Upper lobe of left lung (tissue), 6 donors: Measurements from ENCODE around the gene IBA57. TPM values are rescaled to one million over a fixed set of nuclear protein-coding genes. Genes with fewer than 3 reads are reported as not detected.

Source experiments
- ATAC-seq, 2 donors: fragments of 200-7000 bp; cut with Tn5 transposase; one replicate each; pipeline ENCODE4 v1.9.1; 2022; ENCODE audit warnings: mild to moderate bottlenecking in 2 of 2, moderate library complexity in 2 of 2; ENCODE audit not compliant: low FRiP score in 2 of 2
- DNase-seq, 2 donors: peaks; one replicate each; pipeline ENCODE4 v3.0.0-alpha.2; 2019 to 2020
- H3K27ac ChIP-seq, 4 donors: fragments of 200-600 bp; sonication (generic); one replicate each; pipeline ENCODE4 v1.5.1; 2016 to 2019
- H3K27me3 ChIP-seq, 4 donors: fragments of 200-600 bp; sonication (generic); one replicate each; pipeline ENCODE4 v1.5.1; 2017 to 2019
- H3K36me3 ChIP-seq, 4 donors: fragments of 200-600 bp; sonication (generic); one replicate each; pipeline ENCODE4 v1.5.1; 2016 to 2019
- H3K4me1 ChIP-seq, 4 donors: fragments of 200-600 bp; sonication (generic); one replicate each; pipeline ENCODE4 v1.5.1; 2018 to 2019
- H3K4me3 ChIP-seq, 4 donors: fragments of 200-600 bp; sonication (generic); one replicate each; pipeline ENCODE4 v1.5.1; 2017 to 2019; ENCODE audit warnings: mild to moderate bottlenecking in 2 of 4, moderate library complexity in 1 of 4
- H3K9me3 ChIP-seq, 4 donors: fragments of 200-600 bp; sonication (generic); one replicate each; pipeline ENCODE4 v1.5.1; 2018 to 2019
- EP300 ChIP-seq, 4 donors: sonication (generic); formaldehyde crosslinking; IDR thresholded peaks; one replicate each; pipeline ENCODE4 v1.5.1; 2017; ENCODE audit warnings: antibody characterized with exemption in 4 of 4, control low read depth in 2 of 4
- POLR2A ChIP-seq, 4 donors: fragments of 450-650 bp; IDR thresholded peaks; one replicate each; pipeline ENCODE4 v1.5.1; 2016 to 2017; ENCODE audit warnings: antibody characterized with exemption in 4 of 4, mild to moderate bottlenecking in 2 of 4
- POLR2AphosphoS5 ChIP-seq, 2 donors: sonication (generic); formaldehyde crosslinking; IDR thresholded peaks; one replicate each; pipeline ENCODE4 v1.5.1; 2017; ENCODE audit warnings: antibody characterized with exemption in 2 of 2
- WGBS, 2 donors: methylation state at CpG; one replicate each; pipeline ENCODE4 v1.1.5; 2017 to 2018; 5-methylcytosine and 5-hydroxymethylcytosine counted together
- total RNA-seq, 6 donors: library from RNA; depleted of rRNA in 4 of 6; stranded (reverse); fragments of >200 nt in 4 of 6; gene quantifications; one replicate each; pipeline versions ENCODE4 v1.1.0 to v1.2.1, GENCODE V29; 2016 to 2021
- TF ChIP-seq, protein P1 (sequence below), 6 experiments: fragments of 450-650 bp in 4 of 6; fragments of 200-600 bp in 2 of 6; sonication (generic) in 2 of 6; IDR thresholded peaks; one replicate each; pipeline ENCODE4 v1.5.1; 2016 to 2019; ENCODE audit warnings: antibody characterized with exemption in 6 of 6
- donor health status: DM: no; HTN: no; CAD: no; lungs with moderate emphysema.
- donor health status: DM: no; HTN: yes; CAD: no; lungs with severe emphysema.

IBA57 gene
- total RNA-seq, 6 donors from 2014 or later = 6.1 to 19.3 (median 13.9) TPM

DNA sequence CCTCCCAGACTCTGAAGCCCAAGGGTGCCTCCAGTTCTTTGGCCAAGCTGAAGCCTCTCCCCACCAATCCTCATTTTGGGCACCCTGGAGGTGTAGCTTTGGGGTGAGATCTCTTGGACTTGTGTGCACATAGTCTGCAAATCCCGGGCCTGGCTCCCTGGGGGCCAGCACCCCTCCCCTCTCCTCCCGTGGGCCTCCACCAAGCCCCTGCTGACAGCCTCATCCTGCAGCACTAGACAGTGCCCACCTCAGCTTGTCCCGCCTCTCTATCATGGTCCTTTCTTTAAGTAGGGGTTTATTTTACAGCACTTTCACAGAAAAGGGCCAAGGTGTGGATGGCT lies 12.7 kb upstream of the IBA57 start:
- H3K4me1 ChIP-seq = peaks cover 42 to 59% (median 56%) of the 10 kb centered on the region in 4 donors
- DNase-seq (no peak), ATAC-seq (no peak)
- WGBS, 2 donors = 87 to 93% methylated on average over 3 of the region's 3 CpGs
- no peaks in the 10 kb centered on the region for H3K9me3 ChIP-seq
- H3K4me3 ChIP-seq = no peak overlapping the region
- TF ChIP-seq, protein P1, sequence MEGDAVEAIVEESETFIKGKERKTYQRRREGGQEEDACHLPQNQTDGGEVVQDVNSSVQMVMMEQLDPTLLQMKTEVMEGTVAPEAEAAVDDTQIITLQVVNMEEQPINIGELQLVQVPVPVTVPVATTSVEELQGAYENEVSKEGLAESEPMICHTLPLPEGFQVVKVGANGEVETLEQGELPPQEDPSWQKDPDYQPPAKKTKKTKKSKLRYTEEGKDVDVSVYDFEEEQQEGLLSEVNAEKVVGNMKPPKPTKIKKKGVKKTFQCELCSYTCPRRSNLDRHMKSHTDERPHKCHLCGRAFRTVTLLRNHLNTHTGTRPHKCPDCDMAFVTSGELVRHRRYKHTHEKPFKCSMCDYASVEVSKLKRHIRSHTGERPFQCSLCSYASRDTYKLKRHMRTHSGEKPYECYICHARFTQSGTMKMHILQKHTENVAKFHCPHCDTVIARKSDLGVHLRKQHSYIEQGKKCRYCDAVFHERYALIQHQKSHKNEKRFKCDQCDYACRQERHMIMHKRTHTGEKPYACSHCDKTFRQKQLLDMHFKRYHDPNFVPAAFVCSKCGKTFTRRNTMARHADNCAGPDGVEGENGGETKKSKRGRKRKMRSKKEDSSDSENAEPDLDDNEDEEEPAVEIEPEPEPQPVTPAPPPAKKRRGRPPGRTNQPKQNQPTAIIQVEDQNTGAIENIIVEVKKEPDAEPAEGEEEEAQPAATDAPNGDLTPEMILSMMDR (IDR thresholded peaks at IDR 0.05) = no peak
- TF ChIP-seq POLR2AphosphoS5 (IDR thresholded peaks at IDR 0.05) (no peak), EP300 (IDR thresholded peaks at IDR 0.05) (no peak)
- no peaks in the 10 kb centered on the region for H3K27me3 ChIP-seq
- H3K36me3 ChIP-seq = peaks cover 0 to 18% (median 14%) of the 10 kb centered on the region in 4 donors
- H3K27ac ChIP-seq = peak overlapping the region in 1 of 4 donors; percentile 96

DNA sequence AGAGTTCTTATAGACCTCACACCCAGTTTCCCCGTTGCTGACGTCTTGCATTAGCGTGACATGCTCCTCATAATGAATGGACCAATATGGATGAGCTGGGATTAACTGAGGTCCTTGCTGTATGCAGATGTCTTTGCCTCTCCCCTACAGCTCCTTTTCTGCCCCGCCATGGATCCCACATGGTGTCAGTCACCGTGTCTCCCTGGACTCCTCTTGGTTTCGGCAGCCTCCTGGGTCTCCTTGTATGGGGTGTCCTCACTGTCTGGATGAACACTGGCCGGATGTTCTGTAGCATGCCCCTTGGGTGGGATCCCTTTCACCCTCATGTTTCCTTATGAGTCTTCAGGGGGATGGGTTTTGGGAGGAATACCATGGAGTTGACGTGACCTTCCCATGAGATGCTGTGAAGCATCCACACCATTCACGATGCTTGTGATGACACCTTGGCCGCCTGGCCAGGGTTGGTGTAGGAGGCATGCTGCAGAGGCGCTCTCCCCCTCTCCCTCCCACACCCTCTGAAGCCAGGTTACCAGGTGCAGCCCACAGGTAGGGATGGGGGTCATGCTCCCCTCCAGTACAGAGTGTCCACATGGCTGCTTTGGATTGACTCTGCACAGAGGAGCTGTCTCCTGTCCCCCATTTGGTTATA lies 11.5 kb upstream of the IBA57 start:
- 84 to 92% methylated on average over 11 of the region's 11 CpGs for WGBS, 2 donors
- DNase-seq = no peak

DNA sequence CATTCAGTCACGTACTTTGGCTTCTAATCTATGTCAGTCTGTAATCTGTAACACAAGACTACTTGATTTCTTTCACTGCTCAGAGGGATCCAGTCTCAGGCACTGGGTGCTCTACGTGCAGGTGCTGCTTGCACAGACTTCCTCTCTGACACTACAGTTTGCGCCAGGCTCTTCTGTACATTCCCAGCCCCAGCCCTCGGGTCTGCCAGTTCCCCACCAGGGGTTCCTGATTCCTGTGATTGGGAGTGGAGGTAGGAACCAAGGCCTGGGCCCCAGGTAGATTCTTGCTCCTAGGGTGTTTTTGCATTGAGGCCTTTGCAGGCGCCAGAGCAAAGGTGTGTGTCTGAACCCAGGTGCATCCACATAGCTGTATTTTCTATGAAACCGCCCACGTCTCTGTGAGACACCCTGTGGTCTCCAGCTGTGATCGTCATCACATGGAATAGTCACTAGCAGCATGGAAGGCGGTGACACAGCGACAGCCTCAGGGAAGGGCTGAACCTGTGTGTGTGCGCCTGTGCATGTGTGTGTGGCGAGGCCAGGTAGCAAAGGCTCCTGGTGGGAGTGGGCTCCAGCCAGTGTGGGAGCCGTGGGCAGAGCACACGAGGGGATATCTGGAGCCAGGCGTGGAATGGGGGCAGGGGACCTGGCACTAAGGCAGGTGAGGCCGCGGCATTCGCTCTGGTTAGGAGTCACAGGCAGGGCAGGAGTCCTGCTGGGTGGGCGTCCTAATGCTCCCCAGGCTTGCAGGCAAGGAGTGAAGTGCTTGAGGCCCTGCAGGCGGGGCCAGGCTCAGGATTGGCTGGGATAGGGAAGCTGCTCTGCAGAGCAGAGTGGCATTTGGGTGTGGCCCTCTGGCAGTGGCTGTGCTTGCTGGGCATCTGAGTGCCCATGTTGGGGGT lies 10.7 kb upstream of the IBA57 start:
- Histone ChIP-seq H3K27me3 (no peaks in the 10 kb centered on the region), H3K27ac (peak overlapping the region in 1 of 4 donors; percentile 4), H3K4me3 (no peak overlapping the region), H3K4me1 (peaks cover 23 to 47% (median 35%) of the 10 kb centered on the region in 4 donors), H3K36me3 (peaks cover 0 to 4% (median 0%) of the 10 kb centered on the region in 4 donors), H3K9me3 (no peaks in the 10 kb centered on the region)
- TF ChIP-seq POLR2AphosphoS5 (IDR thresholded peaks at IDR 0.05) (no peak), POLR2A (IDR thresholded peaks at IDR 0.05) (no peak), EP300 (IDR thresholded peaks at IDR 0.05) (no peak)
- TF ChIP-seq, protein P1 (IDR thresholded peaks at IDR 0.05) = no peak
- WGBS, 2 donors = 81 to 90% methylated on average over 19 of the region's 20 CpGs
- ATAC-seq (no peak), DNase-seq (peak in 1 of 2 donors; percentile 45)

More for the DNA sequence above, 11.5 kb upstream of the IBA57 start:
- no peak for ATAC-seq
- Histone ChIP-seq H3K4me3 (no peak overlapping the region), H3K4me1 (peaks cover 29 to 54% (median 43%) of the 10 kb centered on the region in 4 donors), H3K9me3 (no peaks in the 10 kb centered on the region), H3K27me3 (no peaks in the 10 kb centered on the region), H3K36me3 (peaks cover 0 to 6% (median under 1%) of the 10 kb centered on the region in 4 donors), H3K27ac (peak overlapping the region in 1 of 4 donors; percentile 4)
- no peak for TF ChIP-seq POLR2A (IDR thresholded peaks at IDR 0.05)
- TF ChIP-seq, protein P1 (IDR thresholded peaks at IDR 0.05) = no peak
- TF ChIP-seq POLR2AphosphoS5 (IDR thresholded peaks at IDR 0.05) = no peak
- TF ChIP-seq EP300 (IDR thresholded peaks at IDR 0.05) = no peak

DNA sequence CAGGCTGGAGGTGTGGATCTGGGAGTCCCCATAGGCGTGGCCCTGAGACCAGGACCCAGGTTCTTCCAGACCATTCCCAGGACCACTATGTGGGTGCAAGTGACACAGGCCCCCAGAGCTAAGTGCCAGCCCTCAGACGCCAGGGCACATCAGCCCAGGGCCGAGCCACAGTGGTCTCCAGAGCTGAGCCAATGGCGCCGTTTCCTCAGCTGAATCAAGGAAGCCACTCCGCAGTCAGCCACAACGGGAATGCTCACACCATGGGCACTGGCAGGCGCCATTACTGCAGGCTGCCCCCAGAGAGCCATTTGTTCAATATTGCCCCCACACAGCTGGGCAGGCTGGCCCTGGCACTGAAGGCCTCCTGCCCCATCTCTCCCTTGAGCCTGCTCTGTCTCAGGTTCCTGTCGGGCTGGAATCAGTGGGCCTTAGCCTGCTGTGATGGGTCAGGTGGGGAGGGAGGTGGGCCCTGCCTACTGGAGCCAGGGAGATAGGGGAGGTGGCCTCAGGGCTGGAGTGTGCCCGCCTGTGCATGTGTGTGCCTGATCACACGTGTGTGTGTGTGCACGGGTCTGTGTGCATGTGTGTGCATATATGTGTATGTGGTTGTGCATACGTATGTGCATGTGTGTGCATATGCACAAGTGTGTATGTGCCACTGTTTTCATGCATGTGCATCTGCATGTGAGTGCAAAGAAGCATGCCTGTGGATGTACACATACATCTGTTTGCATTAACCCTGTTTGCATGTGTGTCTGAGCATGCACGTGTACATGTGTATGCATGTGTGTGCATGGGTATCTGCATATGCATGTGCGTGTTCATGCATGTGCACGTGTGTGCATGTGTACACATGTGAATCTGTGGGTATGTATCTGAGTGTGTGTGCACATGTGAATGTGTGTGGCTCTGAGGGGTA lies 9.7 kb upstream of the IBA57 start:
- Histone ChIP-seq H3K27ac (no peak overlapping the region), H3K27me3 (no peaks in the 10 kb centered on the region), H3K4me1 (peaks cover 13 to 37% (median 27%) of the 10 kb centered on the region in 4 donors), H3K36me3 (peaks cover 0 to 4% (median 0%) of the 10 kb centered on the region in 4 donors), H3K9me3 (no peaks in the 10 kb centered on the region), H3K4me3 (no peak overlapping the region)
- WGBS, 2 donors = 80 to 94% methylated on average over 5 to 12 of the region's 16 CpGs
- DNase-seq (peak in 1 of 2 donors; percentile 47), ATAC-seq (no peak)
- TF ChIP-seq EP300 (IDR thresholded peaks at IDR 0.05) (no peak), POLR2AphosphoS5 (IDR thresholded peaks at IDR 0.05) (no peak), POLR2A (IDR thresholded peaks at IDR 0.05) (no peak)
- TF ChIP-seq, protein P1 (IDR thresholded peaks at IDR 0.05) = no peak
